Measurements from ENCODE around the gene MAGEA9B.
"Not testable (repeated sequence)": the region's sequence is repeated elsewhere in the genome, so short reads cannot be mapped to it uniquely, and the experiment has no call there.

The MAGEA9B gene

DNA sequence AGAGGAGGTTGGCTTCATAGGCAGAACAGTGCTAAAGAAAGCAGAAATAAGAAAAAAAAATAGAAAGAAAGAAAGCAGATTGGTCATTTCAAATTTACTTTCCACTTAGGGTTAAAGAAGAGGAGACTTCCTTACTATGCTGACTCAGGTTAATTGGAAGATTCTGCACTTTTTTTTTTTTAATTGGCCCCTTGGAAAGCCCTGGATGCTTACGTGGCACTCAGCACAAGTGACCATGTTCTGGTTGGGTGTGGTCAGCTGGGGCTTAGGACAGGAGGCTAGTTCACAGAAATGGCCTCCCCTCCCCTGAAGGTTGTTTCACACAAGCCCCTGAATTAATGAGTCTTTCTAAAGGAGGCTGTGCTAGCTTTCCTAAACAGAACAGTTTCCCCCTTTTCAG, 14.5 kb downstream of the MAGEA9B start:
- DNase-seq (ENCODE audit: insufficient read length, low spot score) (no peak), FAIRE-seq (no peak)
- TF ChIP-seq, protein P1, sequence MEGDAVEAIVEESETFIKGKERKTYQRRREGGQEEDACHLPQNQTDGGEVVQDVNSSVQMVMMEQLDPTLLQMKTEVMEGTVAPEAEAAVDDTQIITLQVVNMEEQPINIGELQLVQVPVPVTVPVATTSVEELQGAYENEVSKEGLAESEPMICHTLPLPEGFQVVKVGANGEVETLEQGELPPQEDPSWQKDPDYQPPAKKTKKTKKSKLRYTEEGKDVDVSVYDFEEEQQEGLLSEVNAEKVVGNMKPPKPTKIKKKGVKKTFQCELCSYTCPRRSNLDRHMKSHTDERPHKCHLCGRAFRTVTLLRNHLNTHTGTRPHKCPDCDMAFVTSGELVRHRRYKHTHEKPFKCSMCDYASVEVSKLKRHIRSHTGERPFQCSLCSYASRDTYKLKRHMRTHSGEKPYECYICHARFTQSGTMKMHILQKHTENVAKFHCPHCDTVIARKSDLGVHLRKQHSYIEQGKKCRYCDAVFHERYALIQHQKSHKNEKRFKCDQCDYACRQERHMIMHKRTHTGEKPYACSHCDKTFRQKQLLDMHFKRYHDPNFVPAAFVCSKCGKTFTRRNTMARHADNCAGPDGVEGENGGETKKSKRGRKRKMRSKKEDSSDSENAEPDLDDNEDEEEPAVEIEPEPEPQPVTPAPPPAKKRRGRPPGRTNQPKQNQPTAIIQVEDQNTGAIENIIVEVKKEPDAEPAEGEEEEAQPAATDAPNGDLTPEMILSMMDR (IDR thresholded peaks at IDR 0.05; ENCODE audit: insufficient read depth, missing control alignments): no peak

DNA sequence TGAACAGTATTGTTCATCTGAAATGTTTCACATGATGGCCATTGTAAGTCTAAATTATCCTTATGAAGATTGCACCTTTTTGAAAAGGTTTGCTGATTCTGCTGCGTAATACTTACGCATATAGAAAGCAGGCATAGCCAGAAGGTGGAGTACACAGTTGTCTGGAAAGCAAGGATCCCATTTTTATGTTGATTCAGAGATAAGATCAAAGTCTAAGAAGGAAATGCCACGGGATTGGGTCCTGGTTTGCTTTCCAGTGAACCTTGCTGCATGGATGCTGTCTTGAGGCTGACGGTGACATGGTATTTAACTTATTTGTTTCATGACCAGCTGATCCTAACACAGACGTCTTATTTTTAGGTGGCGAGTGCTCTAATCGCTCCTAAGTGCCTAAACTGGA, 15.5 kb downstream of the MAGEA9B start:
- TF ChIP-seq, protein P1 (IDR thresholded peaks at IDR 0.05; ENCODE audit: insufficient read depth, missing control alignments): no peak
- DNase-seq (ENCODE audit: insufficient read length, low spot score): no peak
- FAIRE-seq: no peak

DNA sequence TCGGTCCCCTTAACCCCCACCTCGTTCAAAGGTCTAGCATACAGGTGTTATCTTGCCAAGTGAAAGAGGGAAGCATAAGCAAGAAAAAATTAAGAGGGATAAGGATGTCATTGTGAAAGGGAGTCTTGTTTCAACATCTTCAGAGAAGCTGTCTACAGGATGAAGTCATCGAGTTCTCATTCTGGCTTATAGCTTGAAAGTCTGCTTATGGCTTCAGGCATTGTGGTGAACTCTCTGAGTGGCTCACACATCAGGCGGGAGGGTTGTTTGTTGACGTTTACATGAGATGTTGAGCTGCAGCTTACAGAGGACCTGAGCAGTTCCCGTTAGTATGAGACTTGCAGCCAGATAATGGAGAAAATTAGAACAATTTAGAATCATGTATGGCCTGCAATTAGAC, 16.6 kb downstream of the MAGEA9B start:
- FAIRE-seq (no peak), DNase-seq (ENCODE audit: insufficient read length, low spot score) (no peak)
- TF ChIP-seq, protein P1 (IDR thresholded peaks at IDR 0.05; ENCODE audit: insufficient read depth, missing control alignments): no peak

DNA sequence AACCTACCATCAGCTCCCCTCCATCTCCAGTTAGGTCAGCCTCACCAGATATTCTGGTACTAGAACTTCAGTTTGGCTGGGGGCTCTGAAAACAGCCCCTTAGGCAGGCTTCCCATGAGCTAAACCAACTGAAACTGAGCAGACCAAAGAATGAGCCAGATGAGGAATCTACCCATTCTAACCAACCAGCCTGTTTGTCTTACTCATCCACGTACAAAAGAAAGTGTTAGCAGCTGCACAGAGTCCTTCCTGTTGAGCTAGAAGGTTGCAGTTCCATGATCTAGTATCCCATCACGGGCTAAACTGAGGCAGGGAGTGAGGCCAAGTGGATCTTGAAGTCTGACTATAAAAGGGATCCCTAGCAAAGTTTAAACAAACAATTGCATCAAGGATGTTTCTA, 17.5 kb downstream of the MAGEA9B start:
- FAIRE-seq (no peak), DNase-seq (ENCODE audit: insufficient read length, low spot score) (no peak)
- TF ChIP-seq, protein P1 (IDR thresholded peaks at IDR 0.05; ENCODE audit: insufficient read depth, missing control alignments): no peak

DNA sequence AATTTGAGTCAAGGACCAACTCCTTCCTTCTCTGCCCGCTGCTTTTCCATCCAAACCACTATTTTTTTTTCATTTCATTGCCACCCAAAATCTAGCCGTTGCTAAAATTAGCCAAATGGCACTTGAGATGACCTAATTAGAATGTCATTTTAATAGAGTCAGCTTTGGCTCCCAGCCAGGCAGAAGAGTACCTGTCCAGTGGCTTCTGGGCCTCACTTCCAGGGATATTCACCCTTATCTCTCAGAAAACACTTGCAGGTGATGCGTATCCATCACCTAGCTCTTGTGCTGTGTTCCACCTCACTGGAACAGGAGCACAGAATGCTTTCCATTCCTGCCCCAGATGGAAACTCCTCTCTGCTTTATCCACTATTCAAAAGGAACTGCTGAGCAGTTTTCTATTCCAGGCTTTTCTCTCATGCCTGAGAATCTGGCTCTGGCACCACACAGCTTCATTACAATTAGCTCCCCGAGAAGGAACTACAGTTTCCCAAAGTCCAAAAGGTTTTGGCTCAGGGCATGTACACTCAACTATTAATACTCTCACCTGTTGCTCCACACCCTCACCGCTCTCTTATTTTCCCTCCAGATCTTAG, 18.5 kb downstream of the MAGEA9B start:
- TF ChIP-seq, protein P1 (IDR thresholded peaks at IDR 0.05; ENCODE audit: insufficient read depth, missing control alignments): no peak
- FAIRE-seq (no peak), DNase-seq (ENCODE audit: insufficient read length, low spot score) (no peak)

DNA sequence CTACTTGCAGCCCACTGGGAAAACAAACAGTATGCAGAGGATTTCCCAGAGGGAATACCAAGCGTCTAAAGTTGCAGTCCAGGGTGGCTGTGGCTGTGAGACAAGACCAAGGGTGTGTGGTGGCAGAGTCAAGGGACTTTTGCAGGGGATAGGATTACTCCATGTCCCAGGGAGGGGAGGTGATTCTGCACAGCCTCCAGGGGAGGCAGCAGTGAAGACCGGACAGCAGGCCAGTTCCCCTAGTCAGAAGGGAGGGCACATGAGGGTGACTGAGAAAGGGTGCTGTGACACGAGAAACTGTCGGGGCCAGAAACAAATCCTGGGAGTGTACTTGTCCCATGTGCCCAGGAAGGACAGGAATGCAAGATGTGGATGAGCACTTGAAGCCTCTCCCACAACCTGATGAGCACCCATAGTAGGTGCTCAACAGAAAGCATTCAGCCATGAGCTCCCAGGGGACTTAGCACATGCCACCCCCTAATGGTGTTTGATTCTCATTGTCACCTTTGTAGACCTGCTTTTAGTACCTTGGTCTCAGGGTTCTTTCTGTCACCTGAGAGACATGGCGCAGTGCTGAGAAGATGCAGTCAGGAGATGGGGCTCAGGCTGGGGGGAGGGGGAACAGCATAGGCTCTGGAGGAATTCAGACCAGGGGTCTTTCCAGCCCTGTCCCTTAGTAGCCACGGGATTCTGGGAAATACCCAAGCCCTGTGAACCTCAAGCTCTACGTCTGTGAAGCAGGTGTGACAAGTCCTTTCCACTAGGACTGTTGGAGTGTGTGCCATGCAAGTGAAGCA, 19.4 kb downstream of the MAGEA9B start:
- TF ChIP-seq, protein P1 (IDR thresholded peaks at IDR 0.05; ENCODE audit: insufficient read depth, missing control alignments): no peak
- FAIRE-seq: no peak
- DNase-seq (ENCODE audit: insufficient read length, low spot score): no peak

DNA sequence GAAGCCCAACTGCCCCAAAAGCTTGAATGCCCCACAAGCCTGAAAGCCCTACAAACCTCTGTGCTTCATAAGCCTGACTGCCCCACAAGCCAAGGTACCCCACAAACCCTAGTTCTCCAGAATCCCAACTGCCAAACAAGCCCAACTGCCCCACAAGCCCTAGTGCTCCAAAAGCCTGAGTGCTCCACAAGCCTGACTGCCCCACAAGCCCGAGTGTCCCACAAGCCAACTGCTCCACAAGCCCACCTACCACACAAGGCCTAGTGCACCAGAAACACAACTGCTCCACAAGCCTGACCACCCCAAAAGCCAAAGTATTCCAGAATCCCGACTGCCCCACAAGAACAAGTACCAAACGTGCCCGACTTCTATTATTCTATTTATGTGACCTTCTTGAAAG, 23.9 kb downstream of the MAGEA9B start:
- FAIRE-seq (no peak), DNase-seq (ENCODE audit: insufficient read length, low spot score) (no peak)
- TF ChIP-seq, protein P1 (IDR thresholded peaks at IDR 0.05; ENCODE audit: insufficient read depth, missing control alignments): no peak

DNA sequence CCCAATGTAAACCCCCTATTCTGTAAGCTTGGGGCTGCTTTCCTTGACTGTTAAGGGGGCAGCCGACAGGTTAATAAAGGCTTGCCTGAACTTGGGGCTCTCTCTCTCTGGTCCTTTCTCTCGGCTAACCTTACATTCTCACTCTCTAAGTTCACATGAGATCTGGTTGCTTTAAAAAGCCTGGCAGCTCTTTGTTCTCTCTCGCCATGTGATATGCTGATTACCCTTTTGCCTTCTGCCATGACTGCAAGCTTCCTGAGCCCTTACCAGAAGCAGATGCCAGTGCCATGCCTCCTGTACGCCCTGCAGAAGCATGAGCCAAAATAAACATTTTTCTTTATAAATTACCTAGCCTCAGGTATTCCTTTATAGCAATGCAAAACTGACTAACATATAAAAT, 32.0 kb downstream of the MAGEA9B start:
- DNase-seq (ENCODE audit: insufficient read length, low spot score); FAIRE-seq: not testable (repeated sequence)

DNA sequence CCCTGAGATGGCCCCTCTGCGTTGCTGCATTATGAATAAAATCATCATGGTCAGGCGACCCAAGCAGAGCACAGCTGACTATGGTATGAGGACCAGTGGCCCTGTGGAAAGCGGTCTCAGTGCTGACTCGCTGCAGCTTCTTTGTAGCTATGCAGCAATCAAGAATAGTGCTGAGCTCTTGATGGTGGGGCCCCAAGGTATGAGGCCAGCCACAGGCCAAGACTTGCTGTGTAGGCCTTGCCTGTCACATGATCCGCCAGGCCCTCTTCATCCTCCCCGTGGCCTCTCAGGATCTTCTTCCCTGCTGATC, 35.4 kb downstream of the MAGEA9B start:
- not testable (repeated sequence) for DNase-seq (ENCODE audit: insufficient read length, low spot score); FAIRE-seq

DNA sequence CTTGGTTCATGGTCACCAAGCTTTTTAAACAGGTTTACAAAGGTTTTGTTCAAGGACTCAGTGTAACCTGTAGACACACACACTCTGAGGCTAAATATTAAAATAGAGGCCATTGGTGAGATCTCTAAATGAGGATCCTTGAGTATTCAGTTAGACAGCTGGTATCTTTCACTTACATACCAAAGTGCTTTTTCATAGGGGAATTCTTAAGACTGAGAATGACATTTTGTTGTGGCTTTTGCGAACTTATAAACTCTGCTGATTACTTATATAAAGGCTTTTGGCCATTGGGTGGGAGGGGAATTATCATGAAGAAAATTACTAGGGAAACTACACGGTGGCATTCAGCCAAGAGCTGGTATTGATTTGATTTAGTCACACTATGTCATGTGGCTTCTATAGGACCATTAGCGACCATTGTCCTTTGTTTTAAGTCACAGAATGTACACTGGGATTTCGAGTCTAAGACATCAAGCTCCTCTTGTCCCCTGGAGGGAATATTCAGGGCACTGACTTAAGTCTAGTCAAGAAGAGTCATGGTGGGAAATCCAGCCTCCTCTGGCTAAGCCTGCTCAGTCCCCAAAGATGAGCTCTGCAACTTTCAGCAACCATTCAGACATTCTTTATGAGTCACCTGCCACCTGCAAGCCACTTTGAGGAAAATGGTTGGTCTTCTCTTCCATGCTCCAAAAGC, 35.9 kb downstream of the MAGEA9B start:
- FAIRE-seq; DNase-seq (ENCODE audit: insufficient read length, low spot score): not testable (repeated sequence)

Data from D721Med (cell line).